K562 (cell line): ENCODE data around the gene C1QBP. TPM values are rescaled to one million over a fixed set of nuclear protein-coding genes. Genes with fewer than 3 reads are reported as not detected.

ENCODE experiments used
- ARID2 ChIP-seq: fragments of 450-650 bp; IDR thresholded peaks from 2 replicates; pipeline ENCODE4 v1.6.1; 2017; ENCODE audit warnings: antibody characterized with exemption, mild to moderate bottlenecking
- CBX2 ChIP-seq: fragments of 200-600 bp; sonication (generic); IDR thresholded peaks from one replicate; pipeline ENCODE4 v1.6.1; 2012; ENCODE audit warnings: mild to moderate bottlenecking, low read length, inconsistent platforms; ENCODE audit not compliant: insufficient read depth, poor library complexity, severe bottlenecking
- COPS2 ChIP-seq: fragments of 450-650 bp; conservative IDR thresholded peaks from 2 replicates; pipeline ENCODE4 v1.6.1; 2016; ENCODE audit warnings: mild to moderate bottlenecking, moderate library complexity
- E2F6 ChIP-seq, 2 experiments: IDR thresholded peaks; 2 replicates each; pipeline ENCODE4 v1.6.1; 2011; ENCODE audit warnings: borderline replicate concordance in 1 of 2, control low read depth in 1 of 2, low read depth in 1 of 2, low read length in 1 of 2, mild to moderate bottlenecking in 1 of 2, mixed read lengths in 1 of 2, moderate library complexity in 1 of 2; ENCODE audit not compliant: insufficient read depth in 1 of 2, insufficient read length in 1 of 2, poor library complexity in 1 of 2, severe bottlenecking in 1 of 2; ENCODE audit errors: extremely low read depth in 1 of 2
- ELF4 ChIP-seq: fragments of 450-650 bp; formaldehyde crosslinking; IDR thresholded peaks from 2 replicates; pipeline ENCODE4 v1.4.0; 2022; ENCODE audit warnings: missing genetic modification characterization
- HDAC3 ChIP-seq: fragments of 450-650 bp; IDR thresholded peaks from 2 replicates; pipeline ENCODE4 v1.6.1; 2018; ENCODE audit warnings: borderline replicate concordance, mild to moderate bottlenecking, moderate library complexity; ENCODE audit not compliant: partially characterized antibody
- HMBOX1 ChIP-seq: sonication (generic); IDR thresholded peaks from 2 replicates; pipeline ENCODE4 v1.6.1; 2016
- HMGN3 ChIP-seq: IDR thresholded peaks from 2 replicates; pipeline ENCODE4 v1.6.1; 2011; ENCODE audit warnings: borderline replicate concordance, low read depth, mild to moderate bottlenecking, mixed read lengths, low read length; ENCODE audit not compliant: insufficient read length; ENCODE audit errors: extremely low read depth
- HNRNPL ChIP-seq: fragments of 200-400 bp; formaldehyde crosslinking; IDR thresholded peaks from 2 replicates; pipeline ENCODE4 v1.6.1; 2017; ENCODE audit warnings: low read depth, mild to moderate bottlenecking, low read length
- JUND ChIP-seq, 2 experiments: IDR thresholded peaks; 2 replicates in 1 of 2; 3 replicates in 1 of 2; pipeline ENCODE4 v1.6.1; 2011; ENCODE audit warnings: borderline replicate concordance in 2 of 2, low read depth in 2 of 2, low read length in 2 of 2, improper control_type of control experiment in 1 of 2, missing biosample characterization in 1 of 2, missing genetic modification characterization in 1 of 2, missing genetic modification reagents in 1 of 2
- MCM3 ChIP-seq: fragments of 450-650 bp; IDR thresholded peaks from 2 replicates; pipeline ENCODE4 v1.6.1; 2016
- MLX ChIP-seq, 2 experiments: fragments of 450-650 bp in 1 of 2; sonication (generic) in 1 of 2; formaldehyde crosslinking; conservative IDR thresholded peaks; 2 replicates each; pipeline versions ENCODE4 v1.4.0 to v1.8.1; 2020 to 2022; ENCODE audit warnings: mild to moderate bottlenecking in 1 of 2, missing genetic modification reagents in 1 of 2
- NBN ChIP-seq: fragments of 450-650 bp; IDR thresholded peaks from 2 replicates; pipeline ENCODE4 v1.6.1; 2016; ENCODE audit warnings: low read depth, mild to moderate bottlenecking
- PBX2 ChIP-seq, 2 experiments: IDR thresholded peaks in 1 of 2; conservative IDR thresholded peaks in 1 of 2; 2 replicates each; pipeline ENCODE4 v1.6.1; 2016; ENCODE audit warnings: low read depth in 2 of 2, mild to moderate bottlenecking in 1 of 2, missing compliant biosample characterization in 1 of 2, missing genetic modification characterization in 1 of 2, moderate library complexity in 1 of 2
- RB1 ChIP-seq: fragments of 450-650 bp; IDR thresholded peaks from 2 replicates; pipeline ENCODE4 v1.6.1; 2017; ENCODE audit warnings: low read depth, mild to moderate bottlenecking
- SAFB ChIP-seq: fragments of 200-400 bp; formaldehyde crosslinking; IDR thresholded peaks from 2 replicates; pipeline ENCODE4 v1.6.1; 2017; ENCODE audit warnings: low read depth, low read length, borderline replicate concordance
- TAF9B ChIP-seq: fragments of 450-650 bp; IDR thresholded peaks from 2 replicates; pipeline ENCODE4 v1.6.1; 2018; ENCODE audit warnings: mild to moderate bottlenecking; ENCODE audit not compliant: partially characterized antibody
- TCF15 ChIP-seq: fragments of 250-450 bp; sonication (Bioruptor Pico); IDR thresholded peaks from 2 replicates; pipeline ENCODE4 v1.8.0; 2022; ENCODE audit warnings: moderate library complexity, mild to moderate bottlenecking, inconsistent platforms
- THRAP3 ChIP-seq: fragments of 450-650 bp; IDR thresholded peaks from 2 replicates; pipeline ENCODE4 v1.6.1; 2016; ENCODE audit warnings: mild to moderate bottlenecking, inconsistent platforms, borderline replicate concordance
- ZBTB1 ChIP-seq: sonication (generic); formaldehyde crosslinking; IDR thresholded peaks from 2 replicates; pipeline ENCODE4 v1.8.1; 2023; ENCODE audit warnings: missing genetic modification reagents, low read depth, mild to moderate bottlenecking, borderline replicate concordance
- ZNF324 ChIP-seq: fragments of 250-450 bp; sonication (Bioruptor Pico); IDR thresholded peaks from 2 replicates; pipeline ENCODE4 v1.4.0; 2020; ENCODE audit warnings: mild to moderate bottlenecking
- polyA plus RNA-seq, 8 experiments: library from polyadenylated mRNA; depleted of rRNA in 4 of 8; stranded (reverse) in 5 of 8; unstranded in 3 of 8; fragments of >200 nt; fragmentation: Nextera tagmentation in 2 of 8; fragmentation: Illumina TruSeq in 1 of 8; extraction: Ambion mirVana in 2 of 8; extraction: Trizol in 1 of 8; gene quantifications; 2 replicates each; pipeline versions ENCODE4 v1.2.1 to v1.2.3, GENCODE V29; 2011 to 2014; ENCODE audit warnings: inconsistent platforms in 1 of 8, missing spikeins in 1 of 8
- total RNA-seq, 7 experiments: library from RNA; depleted of rRNA in 6 of 7; stranded (reverse); fragments of >200 nt in 6 of 7; fragmentation: Illumina TruSeq in 2 of 7; extraction: Trizol in 2 of 7; gene quantifications; 2 replicates each; pipeline versions ENCODE4 v1.2.1 to v1.2.3, GENCODE V29; 2011 to 2021; ENCODE audit warnings: low replicate concordance in 1 of 7

The C1QBP gene
- total and polyA plus RNA-seq, 9 of the 15 experiments (the other 6 are each of a cell fraction or from before 2014, with no cell fraction given): 90.7 to 665 (median 414) TPM

- TF ChIP-seq ZBTB1 (no peak), PBX2 (CRISPR knock-in tag; IDR thresholded peaks at IDR 0.05; ENCODE audit: low read depth) (no peak), PBX2 (tag; conservative IDR thresholded peaks at IDR 0.05; ENCODE audit: low read depth) (no peak), E2F6 (IDR thresholded peaks at IDR 0.05; ENCODE audit: borderline replicate concordance in 1 of 2, extremely low read depth in 1 of 2, insufficient read depth in 1 of 2, insufficient read length in 1 of 2, low read depth in 1 of 2, low read length in 1 of 2, poor library complexity in 1 of 2, severe bottlenecking in 1 of 2) (peak; percentile 22 to 83), ELF4 (no peak), ZNF324 (CRISPR knock-in tag) (no peak), ARID2 (no peak), MLX (CRISPR knock-in tag; conservative IDR thresholded peaks at IDR 0.05) (no peak), JUND (IDR thresholded peaks at IDR 0.05; ENCODE audit: borderline replicate concordance, low read depth, low read length) (no peak), JUND (tag; IDR thresholded peaks at IDR 0.05; ENCODE audit: borderline replicate concordance, low read depth, low read length) (no peak), TAF9B (peak; percentile 82), RB1 (peak; percentile 45; the same call in 1 of the 2 replicates), HMBOX1 (no peak), COPS2 (no peak), HDAC3 (no peak), TCF15 (CRISPR knock-in tag) (no peak), MCM3 (no peak), NBN (no peak), HNRNPL (no peak), HMGN3 (no peak), CBX2 (no peak), THRAP3 (no peak), SAFB (no peak)
These were observed 19.5 kb downstream of the C1QBP start, which contains the start of gene NUP88 (continued) for GRCh38 chr17:5419356-5419958.
